IMR-90 (cell line): ENCODE data around the gene STIM1. TPM values are rescaled to one million over a fixed set of nuclear protein-coding genes. Genes with fewer than 3 reads are reported as not detected.

Experiments
- ATAC-seq: fragments of 200-7000 bp; cut with Tn5 transposase; 2 replicates; pipeline ENCODE4 v1.9.1; 2020; ENCODE audit warnings: low read depth, mild to moderate bottlenecking, moderate library complexity
- BruUV-seq: library from RNA; stranded (reverse); fragments of 400-500 nt; replicated peaks from 2 replicates; lab custom pipeline; 2021; lab: Mats Ljungman, UMichigan
- CTCF ChIA-PET: fragments of 300-600 bp; formaldehyde crosslinking; extraction: SDS; loops from one replicate; lab custom pipeline; 2021; ENCODE audit warnings: antibody characterized with exemption; lab: Yijun Ruan, JAX
- POLR2A ChIA-PET: fragments of 300-600 bp; sonication (Branson Sonifier 250); formaldehyde crosslinking; loops from one replicate; lab custom pipeline; 2022; ENCODE audit warnings: antibody characterized with exemption; ENCODE audit not compliant: unreplicated experiment; lab: Charles Lee
- DNase-seq: peaks from one replicate; pipeline ENCODE4 v3.0.0; 2013
- H2AFZ ChIP-seq: replicated peaks from 2 replicates; pipeline ENCODE3; 2013; ENCODE audit warnings: low read length, mild to moderate bottlenecking; ENCODE audit not compliant: poor library complexity
- H2AK5ac ChIP-seq: 2 replicates; pipeline ENCODE4 v1.6.1; 2013; ENCODE audit warnings: low read depth, low read length, inconsistent platforms
- H2AK9ac ChIP-seq: replicated peaks from 2 replicates; pipeline ENCODE3; 2013; ENCODE audit warnings: mild to moderate bottlenecking, low read depth, low read length, moderate library complexity; ENCODE audit not compliant: poor library complexity
- H2BK120ac ChIP-seq: 2 replicates; pipeline ENCODE4 v1.6.1; 2013; ENCODE audit warnings: low read depth, low read length, inconsistent platforms
- H2BK15ac ChIP-seq: 3 replicates; pipeline ENCODE4 v1.6.1; 2013; ENCODE audit warnings: low read depth, low read length, inconsistent platforms
- H2BK20ac ChIP-seq: 2 replicates; pipeline ENCODE4 v1.6.1; 2013; ENCODE audit warnings: low read depth, mild to moderate bottlenecking, inconsistent platforms, low read length, moderate library complexity
- H2BK5ac ChIP-seq: 2 replicates; pipeline ENCODE4 v1.6.1; 2013; ENCODE audit warnings: mild to moderate bottlenecking, low read depth, low read length, inconsistent platforms; ENCODE audit not compliant: poor library complexity, severe bottlenecking
- H3K14ac ChIP-seq: replicated peaks from 2 replicates; pipeline ENCODE4 v1.6.1; 2013; ENCODE audit warnings: low read depth, low read length, inconsistent platforms
- H3K18ac ChIP-seq: 2 replicates; pipeline ENCODE4 v1.6.1; 2013; ENCODE audit warnings: low read depth, low read length, control low read depth
- H3K23ac ChIP-seq: 2 replicates; pipeline ENCODE4 v1.6.1; 2013; ENCODE audit warnings: low read depth, low read length, inconsistent platforms
- H3K27ac ChIP-seq: 2 replicates; pipeline ENCODE4 v1.5.1; 2013; ENCODE audit warnings: mild to moderate bottlenecking, control low read depth, low read length; ENCODE audit not compliant: insufficient read depth
- H3K27me3 ChIP-seq: 2 replicates; pipeline ENCODE4 v1.6.1; 2013; ENCODE audit warnings: low read length; ENCODE audit not compliant: control insufficient read depth, insufficient read depth
- H3K36me3 ChIP-seq: 2 replicates; pipeline ENCODE4 v1.6.1; 2013; ENCODE audit warnings: low read length, mixed read lengths; ENCODE audit not compliant: control insufficient read depth, insufficient read depth
- H3K4ac ChIP-seq: 2 replicates; pipeline ENCODE4 v1.6.1; 2013; ENCODE audit warnings: low read depth, low read length, inconsistent platforms
- H3K4me1 ChIP-seq: 2 replicates; pipeline ENCODE4 v1.6.1; 2013; ENCODE audit warnings: low read length, mixed read lengths; ENCODE audit not compliant: control insufficient read depth, insufficient read depth
- H3K4me2 ChIP-seq: 2 replicates; pipeline ENCODE4 v1.6.1; 2013; ENCODE audit warnings: low read depth, mild to moderate bottlenecking, control low read depth, low read length, moderate library complexity
- H3K4me3 ChIP-seq: 2 replicates; pipeline ENCODE4 v1.5.1; 2013; ENCODE audit warnings: low read depth, mild to moderate bottlenecking, control low read depth, low read length, moderate library complexity; ENCODE audit not compliant: insufficient read depth
- H3K56ac ChIP-seq: 2 replicates; pipeline ENCODE4 v1.6.1; 2013; ENCODE audit warnings: low read length, inconsistent platforms; ENCODE audit not compliant: insufficient read depth; ENCODE audit errors: extremely low read depth
- H3K79me1 ChIP-seq, 2 experiments: 2 replicates each; pipeline ENCODE4 v1.6.1; 2013; ENCODE audit warnings: low read length in 2 of 2, inconsistent platforms in 1 of 2, low read depth in 1 of 2
- H3K9ac ChIP-seq: 2 replicates; pipeline ENCODE4 v1.6.1; 2013; ENCODE audit warnings: low read depth, low read length, control low read depth
- H3K9me1 ChIP-seq: 2 replicates; pipeline ENCODE4 v1.6.1; 2013; ENCODE audit warnings: low read length, inconsistent platforms; ENCODE audit not compliant: insufficient read depth
- H3K9me3 ChIP-seq: 2 replicates; pipeline ENCODE4 v1.6.1; 2013; ENCODE audit warnings: low read length; ENCODE audit not compliant: control insufficient read depth, insufficient read depth
- H4K20me1 ChIP-seq: 2 replicates; pipeline ENCODE4 v1.6.1; 2013; ENCODE audit warnings: low read length, inconsistent platforms; ENCODE audit not compliant: insufficient read depth
- H4K5ac ChIP-seq: 2 replicates; pipeline ENCODE4 v1.6.1; 2013; ENCODE audit warnings: mild to moderate bottlenecking, low read depth, low read length, control low read depth
- H4K8ac ChIP-seq, 2 experiments: 2 replicates each; pipeline ENCODE4 v1.6.1; 2013; ENCODE audit warnings: low read depth in 2 of 2, low read length in 2 of 2, control low read depth in 1 of 2, inconsistent platforms in 1 of 2
- H4K91ac ChIP-seq: 2 replicates; pipeline ENCODE4 v1.6.1; 2013; ENCODE audit warnings: low read depth, low read length, inconsistent platforms; ENCODE audit not compliant: insufficient read depth
- BHLHE40 ChIP-seq: fragments of 150-350 bp; IDR thresholded peaks from 2 replicates; pipeline ENCODE4 v1.6.1; 2016; ENCODE audit warnings: mild to moderate bottlenecking, low read depth, low read length
- CEBPB ChIP-seq: IDR thresholded peaks from 2 replicates; pipeline ENCODE4 v1.6.1; 2012; ENCODE audit warnings: low read depth, low read length, improper control_type of control experiment
- FOS ChIP-seq: fragments of 150-350 bp; IDR thresholded peaks from 2 replicates; pipeline ENCODE4 v1.6.1; 2016; ENCODE audit warnings: low read depth, low read length
- MAFK ChIP-seq: IDR thresholded peaks from 2 replicates; pipeline ENCODE4 v1.6.1; 2012; ENCODE audit warnings: low read depth, low read length, improper control_type of control experiment
- MAZ ChIP-seq: IDR thresholded peaks from 2 replicates; pipeline ENCODE4 v1.6.1; 2012; ENCODE audit warnings: low read depth, mild to moderate bottlenecking, low read length, improper control_type of control experiment, moderate library complexity, borderline replicate concordance
- MXI1 ChIP-seq: IDR thresholded peaks from 2 replicates; pipeline ENCODE4 v1.6.1; 2012; ENCODE audit warnings: low read depth, mild to moderate bottlenecking, low read length, moderate library complexity, borderline replicate concordance
- NFE2L2 ChIP-seq: fragments of 150-350 bp; IDR thresholded peaks from 2 replicates; pipeline ENCODE4 v1.6.1; 2016; ENCODE audit warnings: low read depth, mild to moderate bottlenecking, low read length
- RAD21 ChIP-seq: IDR thresholded peaks from 2 replicates; pipeline ENCODE4 v1.6.1; 2012; ENCODE audit warnings: low read length, improper control_type of control experiment
- RCOR1 ChIP-seq: IDR thresholded peaks from 2 replicates; pipeline ENCODE4 v1.6.1; 2012; ENCODE audit warnings: mild to moderate bottlenecking, low read length, improper control_type of control experiment; ENCODE audit not compliant: insufficient replicate concordance
- RFX5 ChIP-seq: IDR thresholded peaks from 2 replicates; pipeline ENCODE4 v1.8.0; 2012; ENCODE audit warnings: low read depth, mild to moderate bottlenecking, low read length, moderate library complexity
- SMC3 ChIP-seq: fragments of 150-350 bp; IDR thresholded peaks from 2 replicates; pipeline ENCODE4 v1.6.1; 2016; ENCODE audit warnings: low read depth, mild to moderate bottlenecking, antibody characterized with exemption, low read length, moderate library complexity
- WGBS, 2 experiments: methylation state at CpG; one replicate each; pipeline versions ENCODE4 v1.1.5 to v1.1.7; 2013; ENCODE audit warnings: missing lambda C conversion rate in 2 of 2; ENCODE audit not compliant: insufficient read length in 1 of 2; ENCODE audit errors: extremely low coverage in 2 of 2; 5-methylcytosine and 5-hydroxymethylcytosine counted together
- dilution Hi-C: fragments of 300-500 bp; cut with HindIII; formaldehyde crosslinking; loops from one replicate; pipeline ENCODE4 v1.14.3; 2018; ENCODE audit warnings: low sequenced_read_pairs; ENCODE audit not compliant: unreplicated experiment
- in situ Hi-C: fragments of 300-500 bp; cut with MboI; formaldehyde crosslinking; loops from 3 replicates; pipeline ENCODE4 v1.14.3; 2019; ENCODE audit warnings: low sequenced_read_pairs, inconsistent platforms, mixed read lengths
- intact Hi-C: fragments of 100-400 bp; cut with micrococcal nuclease; formaldehyde crosslinking; loops from 2 replicates; pipeline ENCODE4 v1.10.0; 2022
- polyA plus RNA-seq, 3 experiments: library from polyadenylated mRNA; depleted of rRNA; stranded (reverse); fragments of >200 nt; gene quantifications; 2 replicates each; pipeline ENCODE4 v1.2.3, GENCODE V29; 2012; ENCODE audit warnings: low replicate concordance in 1 of 3
- total RNA-seq: library from RNA; depleted of rRNA; stranded (reverse); fragments of >200 nt; gene quantifications from 2 replicates; pipeline ENCODE4 v1.2.3, GENCODE V29; 2012
- TF ChIP-seq, protein P1 (sequence below): fragments of 150-350 bp; IDR thresholded peaks from 2 replicates; pipeline ENCODE4 v1.6.1; 2017; ENCODE audit warnings: mild to moderate bottlenecking, antibody characterized with exemption, low read length, low read depth
- TF ChIP-seq, protein P2 (sequence below): fragments of 150-350 bp; IDR thresholded peaks from 2 replicates; pipeline ENCODE4 v1.6.1; 2016; ENCODE audit warnings: low read depth, mild to moderate bottlenecking, low read length, moderate library complexity, borderline replicate concordance

Gene STIM1
- total and polyA plus RNA-seq, 2 of the 4 experiments (the other 2 are of a cell fraction) = 17.9 to 23.0 TPM

- Histone ChIP-seq H3K4ac (no peak overlapping the region), H3K27me3 (no peaks in the 10 kb centered on the region), H3K4me3 (no peak overlapping the region), H3K9ac (no peak overlapping the region), H2AK9ac (no peak overlapping the region), H4K91ac (no peak overlapping the region), H2BK5ac (no peak overlapping the region), H2AK5ac (no peak overlapping the region), H3K27ac (no peak overlapping the region), H2BK20ac (no peak overlapping the region), H2BK120ac (no peak overlapping the region), H3K23ac (no peak overlapping the region), H3K9me1 (peaks cover 3% of the 10 kb centered on the region), H3K4me1 (no peaks in the 10 kb centered on the region), H4K8ac (no peak overlapping the region), H3K14ac (no peak overlapping the region), H4K20me1 (0 out of 2 replicates have a peak, but pooled peaks cover 2% of the 10 kb centered on the region), H3K18ac (no peak overlapping the region), H2BK15ac (no peak overlapping the region), H3K36me3 (no peaks in the 10 kb centered on the region), H2AFZ (no peak overlapping the region), H3K79me1 (peaks cover 0 to 5% of the 10 kb centered on the region in 2 experiments; a peak in 1 of 4 replicates), H4K5ac (no peak overlapping the region), H3K56ac (no peak overlapping the region), H3K9me3 (no peaks in the 10 kb centered on the region), H3K4me2 (no peak overlapping the region)
- no peak for ATAC-seq
- intact Hi-C loops = no loop called here
- dilution Hi-C loops = no loop called here
- no CpG with 5 or more reads among the region's 3 CpGs for WGBS, 2 experiments
- in situ Hi-C loops = no loop called here
- ChIA-PET CTCF (interaction anchor here (1.4 kb wide), 1 partner anchor 18 kb away, joined by 3 read pairs; no protein-coding TSS in a partner anchor), POLR2A (no interaction called here)
- no TSS peak for BruUV-seq
- no peak for TF ChIP-seq RCOR1
- no peak for TF ChIP-seq BHLHE40
- TF ChIP-seq NFE2L2 = no peak
- no peak for TF ChIP-seq RAD21
- TF ChIP-seq CEBPB = no peak
- TF ChIP-seq SMC3 = no peak
- TF ChIP-seq, protein P1, sequence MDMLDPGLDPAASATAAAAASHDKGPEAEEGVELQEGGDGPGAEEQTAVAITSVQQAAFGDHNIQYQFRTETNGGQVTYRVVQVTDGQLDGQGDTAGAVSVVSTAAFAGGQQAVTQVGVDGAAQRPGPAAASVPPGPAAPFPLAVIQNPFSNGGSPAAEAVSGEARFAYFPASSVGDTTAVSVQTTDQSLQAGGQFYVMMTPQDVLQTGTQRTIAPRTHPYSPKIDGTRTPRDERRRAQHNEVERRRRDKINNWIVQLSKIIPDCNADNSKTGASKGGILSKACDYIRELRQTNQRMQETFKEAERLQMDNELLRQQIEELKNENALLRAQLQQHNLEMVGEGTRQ = no peak
- TF ChIP-seq FOS = no peak
- no peak for TF ChIP-seq MXI1
- TF ChIP-seq MAFK = no peak
- TF ChIP-seq MAZ = no peak
- no peak for TF ChIP-seq RFX5
- TF ChIP-seq, protein P2, sequence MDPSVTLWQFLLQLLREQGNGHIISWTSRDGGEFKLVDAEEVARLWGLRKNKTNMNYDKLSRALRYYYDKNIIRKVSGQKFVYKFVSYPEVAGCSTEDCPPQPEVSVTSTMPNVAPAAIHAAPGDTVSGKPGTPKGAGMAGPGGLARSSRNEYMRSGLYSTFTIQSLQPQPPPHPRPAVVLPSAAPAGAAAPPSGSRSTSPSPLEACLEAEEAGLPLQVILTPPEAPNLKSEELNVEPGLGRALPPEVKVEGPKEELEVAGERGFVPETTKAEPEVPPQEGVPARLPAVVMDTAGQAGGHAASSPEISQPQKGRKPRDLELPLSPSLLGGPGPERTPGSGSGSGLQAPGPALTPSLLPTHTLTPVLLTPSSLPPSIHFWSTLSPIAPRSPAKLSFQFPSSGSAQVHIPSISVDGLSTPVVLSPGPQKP = no peak
- DNase-seq = no peak
Measured at GRCh38 chr11:4006946-4007680, 151.6 kb downstream of the STIM1 start.
